WERI-Rb-1 (cell line): ENCODE measurements around the gene LRFN2.
A peak's percentile ranks its signal among the peaks of the same experiment; 100 is the strongest.

Experiments
- DNase-seq: peaks from one replicate; pipeline ENCODE4 v3.0.0-alpha.2; 2020
- H3K27ac ChIP-seq: fragments of 250-450 bp; sonication (Bioruptor Pico); 2 replicates; pipeline ENCODE4 v1.5.1; 2020; ENCODE audit warnings: mild to moderate bottlenecking, moderate library complexity
- H3K27me3 ChIP-seq: fragments of 250-450 bp; sonication (Bioruptor Pico); 2 replicates; pipeline ENCODE4 v1.5.1; 2021; ENCODE audit warnings: mild to moderate bottlenecking, low read depth, moderate library complexity; ENCODE audit not compliant: insufficient read depth, severe bottlenecking
- H3K36me3 ChIP-seq: fragments of 250-450 bp; sonication (Bioruptor Pico); 2 replicates; pipeline ENCODE4 v1.5.1; 2020; ENCODE audit warnings: mild to moderate bottlenecking, moderate library complexity
- H3K4me3 ChIP-seq: 2 replicates; pipeline ENCODE4 v1.5.1; 2011; ENCODE audit warnings: low read depth, mild to moderate bottlenecking, control low read depth, low read length
- H3K9me3 ChIP-seq: fragments of 250-450 bp; sonication (Bioruptor Pico); 2 replicates; pipeline ENCODE4 v1.5.1; 2021; ENCODE audit warnings: mild to moderate bottlenecking, moderate library complexity; ENCODE audit not compliant: severe bottlenecking
- TF ChIP-seq, protein P1 (sequence below): IDR thresholded peaks from 2 replicates; pipeline ENCODE4 v1.5.1; 2011; ENCODE audit warnings: low read depth, mild to moderate bottlenecking, control low read depth, inconsistent platforms, low read length

Gene LRFN2

DNA sequence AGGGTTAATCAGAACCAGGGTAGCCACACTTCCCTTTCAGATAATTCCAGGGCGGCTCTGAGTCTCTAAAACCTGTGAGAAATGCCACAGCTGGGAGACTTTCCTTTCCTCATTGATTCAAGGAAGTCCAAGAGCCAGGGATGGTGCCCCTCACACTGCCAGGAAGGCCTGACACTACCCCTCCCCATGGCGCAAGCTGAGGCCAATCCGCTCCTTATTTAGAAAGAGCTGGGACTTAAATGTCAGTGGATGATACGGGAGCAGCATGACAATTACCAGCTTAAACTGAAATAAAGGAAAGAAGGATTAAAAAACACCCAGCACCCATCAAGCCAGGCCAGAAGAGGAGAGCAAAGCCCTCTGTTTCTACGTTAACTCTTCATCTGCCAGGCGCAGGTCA, 244.4 kb downstream of the LRFN2 start:
- Histone ChIP-seq H3K27me3 (no peaks in the 10 kb centered on the region), H3K36me3 (peaks cover 3% of the 10 kb centered on the region; the same call in 1 of the 2 replicates), H3K9me3 (no peaks in the 10 kb centered on the region), H3K27ac (peak overlapping the region; percentile 95), H3K4me3 (peak overlapping the region; percentile 38)
- TF ChIP-seq, protein P1, sequence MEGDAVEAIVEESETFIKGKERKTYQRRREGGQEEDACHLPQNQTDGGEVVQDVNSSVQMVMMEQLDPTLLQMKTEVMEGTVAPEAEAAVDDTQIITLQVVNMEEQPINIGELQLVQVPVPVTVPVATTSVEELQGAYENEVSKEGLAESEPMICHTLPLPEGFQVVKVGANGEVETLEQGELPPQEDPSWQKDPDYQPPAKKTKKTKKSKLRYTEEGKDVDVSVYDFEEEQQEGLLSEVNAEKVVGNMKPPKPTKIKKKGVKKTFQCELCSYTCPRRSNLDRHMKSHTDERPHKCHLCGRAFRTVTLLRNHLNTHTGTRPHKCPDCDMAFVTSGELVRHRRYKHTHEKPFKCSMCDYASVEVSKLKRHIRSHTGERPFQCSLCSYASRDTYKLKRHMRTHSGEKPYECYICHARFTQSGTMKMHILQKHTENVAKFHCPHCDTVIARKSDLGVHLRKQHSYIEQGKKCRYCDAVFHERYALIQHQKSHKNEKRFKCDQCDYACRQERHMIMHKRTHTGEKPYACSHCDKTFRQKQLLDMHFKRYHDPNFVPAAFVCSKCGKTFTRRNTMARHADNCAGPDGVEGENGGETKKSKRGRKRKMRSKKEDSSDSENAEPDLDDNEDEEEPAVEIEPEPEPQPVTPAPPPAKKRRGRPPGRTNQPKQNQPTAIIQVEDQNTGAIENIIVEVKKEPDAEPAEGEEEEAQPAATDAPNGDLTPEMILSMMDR = no peak
- DNase-seq = peak; percentile 97

GRCh38 chr6:40341726-40342125, 245.4 kb downstream of the LRFN2 start:
- Histone ChIP-seq H3K27me3 (no peaks in the 10 kb centered on the region), H3K4me3 (peak overlapping the region; percentile 55), H3K36me3 (peaks cover 3% of the 10 kb centered on the region; the same call in 1 of the 2 replicates), H3K9me3 (no peaks in the 10 kb centered on the region), H3K27ac (peak overlapping the region; percentile 95)
- TF ChIP-seq, protein P1 = no peak
- DNase-seq = peak; percentile 96
